HCT116 (cell line): Measurements from ENCODE around the gene ST7. TPM values are rescaled to one million over a fixed set of nuclear protein-coding genes. Genes with fewer than 3 reads are reported as not detected.

ENCODE experiments used
- ATAC-seq: fragments of 200-7000 bp; cut with Tn5 transposase; 2 replicates; pipeline ENCODE4 v1.9.1; 2020; ENCODE audit warnings: mild to moderate bottlenecking, moderate library complexity
- BruUV-seq: library from RNA; stranded (reverse); fragments of 400-500 nt; replicated peaks from 2 replicates; lab custom pipeline; 2021; lab: Mats Ljungman, UMichigan
- CTCF ChIA-PET: fragments of 300-600 bp; sonication (Branson Sonifier 250); formaldehyde crosslinking; loops from one replicate; lab custom pipeline; 2021; ENCODE audit warnings: antibody characterized with exemption; lab: Charles Lee
- POLR2A ChIA-PET: fragments of 300-600, 350-600 bp; sonication (Branson Sonifier 250); formaldehyde crosslinking; loops from one replicate; lab custom pipeline; 2021; ENCODE audit warnings: antibody characterized with exemption; lab: Charles Lee
- RAD21 ChIA-PET, 2 experiments: fragments of 300-600 bp; sonication (Branson Sonifier 250); formaldehyde crosslinking; loops; one replicate each; lab custom pipeline; 2023; ENCODE audit warnings: low total read pairs in 2 of 2; ENCODE audit not compliant: uncharacterized antibody in 2 of 2, unreplicated experiment in 2 of 2, low non-redundant PET in 1 of 2; lab: Charles Lee
- DNase-seq: peaks from one replicate; pipeline ENCODE4 v3.0.0-alpha.2; 2010; ENCODE audit warnings: low read depth, low spot score
- H2AFZ ChIP-seq: fragments of 200-600 bp; shearing (Covaris generic), sonication (generic); 2 replicates; pipeline ENCODE4 v1.6.1; 2017; ENCODE audit warnings: low read depth, mixed run types, mixed read lengths, antibody characterized with exemption, low read length; ENCODE audit not compliant: poor library complexity, severe bottlenecking
- H3K27ac ChIP-seq: 2 replicates; pipeline ENCODE4 v1.5.1; 2012; ENCODE audit warnings: low read depth, low read length
- H3K27me3 ChIP-seq: fragments of 200-600 bp; sonication (generic); 2 replicates; pipeline ENCODE4 v1.6.1; 2016; ENCODE audit warnings: mixed run types, low read length, mixed read lengths; ENCODE audit not compliant: insufficient read depth
- H3K36me3 ChIP-seq, 2 experiments: fragments of 200-500 bp in 1 of 2; fragments of 200-600 bp in 1 of 2; sonication (Bioruptor generic) in 1 of 2; sonication (generic) in 1 of 2; 2 replicates each; pipeline versions ENCODE4 v1.5.1 to v1.6.1; 2014 to 2016; ENCODE audit warnings: low read length in 2 of 2, inconsistent platforms in 1 of 2, mixed read lengths in 1 of 2, mixed run types in 1 of 2; ENCODE audit not compliant: insufficient read depth in 2 of 2, control insufficient read depth in 1 of 2
- H3K4me1 ChIP-seq, 2 experiments: fragments of 200-600 bp in 1 of 2; sonication (generic) in 1 of 2; 2 replicates each; pipeline versions ENCODE4 v1.5.1 to v1.6.1; 2012 to 2017; ENCODE audit warnings: low read length in 2 of 2, inconsistent platforms in 1 of 2, mild to moderate bottlenecking in 1 of 2, mixed read lengths in 1 of 2, mixed run types in 1 of 2, moderate library complexity in 1 of 2; ENCODE audit not compliant: insufficient read depth in 2 of 2, control insufficient read depth in 1 of 2
- H3K4me2 ChIP-seq: fragments of 200-600 bp; sonication (generic); 2 replicates; pipeline ENCODE4 v1.6.1; 2017; ENCODE audit warnings: mixed run types, low read length, mixed read lengths
- H3K4me3 ChIP-seq, 2 experiments: fragments of 200-600 bp in 1 of 2; sonication (generic) in 1 of 2; replicated peaks in 1 of 2; 2 replicates each; pipeline ENCODE4 v1.5.1; 2011 to 2016; ENCODE audit warnings: low read length in 2 of 2, control low read depth in 1 of 2, low read depth in 1 of 2, mild to moderate bottlenecking in 1 of 2, mixed read lengths in 1 of 2, mixed run types in 1 of 2
- H3K79me2 ChIP-seq: fragments of 200-600 bp; sonication (generic); 2 replicates; pipeline ENCODE4 v1.6.1; 2017; ENCODE audit warnings: mild to moderate bottlenecking, mixed run types, low read length, moderate library complexity, mixed read lengths; ENCODE audit not compliant: insufficient read depth
- H3K9ac ChIP-seq: fragments of 200-600 bp; sonication (generic); 2 replicates; pipeline ENCODE4 v1.6.1; 2016; ENCODE audit warnings: low read length, mixed read lengths
- H3K9me2 ChIP-seq: fragments of 200-600 bp; sonication (generic), shearing (Covaris generic); 2 replicates; pipeline ENCODE4 v1.6.1; 2017; ENCODE audit warnings: mixed run types, mild to moderate bottlenecking, moderate library complexity; ENCODE audit not compliant: insufficient read depth
- H3K9me3 ChIP-seq, 2 experiments: fragments of 200-500 bp in 1 of 2; fragments of 200-600 bp in 1 of 2; sonication (Bioruptor generic) in 1 of 2; sonication (generic) in 1 of 2; 2 replicates each; pipeline ENCODE4 v1.6.1; 2014 to 2017; ENCODE audit warnings: low read length in 2 of 2, mixed read lengths in 2 of 2, inconsistent platforms in 1 of 2, low read depth in 1 of 2, mild to moderate bottlenecking in 1 of 2, mixed run types in 1 of 2, moderate library complexity in 1 of 2; ENCODE audit not compliant: control insufficient read depth in 1 of 2, insufficient read depth in 1 of 2
- H4K20me1 ChIP-seq: fragments of 200-600 bp; sonication (generic), shearing (Covaris generic); 2 replicates; pipeline ENCODE4 v1.6.1; 2017; ENCODE audit warnings: mixed run types, mild to moderate bottlenecking, moderate library complexity; ENCODE audit not compliant: insufficient read depth
- ATF3 ChIP-seq: IDR thresholded peaks from 2 replicates; pipeline ENCODE4 v1.6.1; 2012
- CBX3 ChIP-seq: IDR thresholded peaks from 2 replicates; pipeline ENCODE4 v1.6.1; 2012; ENCODE audit warnings: low read depth
- CEBPB ChIP-seq: IDR thresholded peaks from 2 replicates; pipeline ENCODE4 v1.6.1; 2012; ENCODE audit warnings: low read depth
- CTCF ChIP-seq, 3 experiments: fragments of 200-600 bp in 1 of 3; sonication (generic) in 1 of 3; IDR thresholded peaks in 2 of 3; conservative IDR thresholded peaks in 1 of 3; 2 replicates each; pipeline ENCODE4 v1.5.1; 2012 to 2017; ENCODE audit warnings: low read depth in 2 of 3, low read length in 2 of 3, antibody characterized with exemption in 1 of 3, borderline replicate concordance in 1 of 3, control low read depth in 1 of 3, mild to moderate bottlenecking in 1 of 3, mixed read lengths in 1 of 3, mixed run types in 1 of 3, moderate library complexity in 1 of 3; ENCODE audit not compliant: insufficient read depth in 1 of 3
- EGR1 ChIP-seq: IDR thresholded peaks from 2 replicates; pipeline ENCODE4 v1.6.1; 2012; ENCODE audit warnings: low read depth
- ELF1 ChIP-seq: IDR thresholded peaks from 2 replicates; pipeline ENCODE4 v1.6.1; 2012; ENCODE audit warnings: low read depth, borderline replicate concordance
- EZH2 ChIP-seq: fragments of 200-600 bp; sonication (generic); IDR thresholded peaks from 2 replicates; pipeline ENCODE4 v1.6.1; 2017; ENCODE audit warnings: antibody characterized with exemption, mixed run types
- POLR2AphosphoS5 ChIP-seq: IDR thresholded peaks from 2 replicates; pipeline ENCODE4 v1.6.1; 2011; ENCODE audit warnings: mild to moderate bottlenecking, low read depth, low read length, moderate library complexity
- REST ChIP-seq: IDR thresholded peaks from 2 replicates; pipeline ENCODE4 v1.6.1; 2012; ENCODE audit warnings: low read depth
- SIN3A ChIP-seq: IDR thresholded peaks from 2 replicates; pipeline ENCODE4 v1.6.1; 2012; ENCODE audit warnings: low read depth
- SP1 ChIP-seq: IDR thresholded peaks from 2 replicates; pipeline ENCODE4 v1.6.1; 2012; ENCODE audit warnings: low read depth
- SRF ChIP-seq: IDR thresholded peaks from 2 replicates; pipeline ENCODE4 v1.6.1; 2012; ENCODE audit warnings: low read depth
- TCF7L2 ChIP-seq: IDR thresholded peaks from 2 replicates; pipeline ENCODE4 v1.7.0; 2011; ENCODE audit warnings: borderline replicate concordance, inconsistent platforms; ENCODE audit not compliant: insufficient read depth, insufficient read length; ENCODE audit errors: extremely low read depth
- YY1 ChIP-seq: IDR thresholded peaks from 2 replicates; pipeline ENCODE4 v1.6.1; 2011; ENCODE audit warnings: low read length, low read depth, moderate library complexity, mild to moderate bottlenecking; ENCODE audit not compliant: insufficient replicate concordance; ENCODE audit errors: extremely low read depth
- ZBTB33 ChIP-seq: IDR thresholded peaks from 2 replicates; pipeline ENCODE4 v1.6.1; 2011; ENCODE audit warnings: mild to moderate bottlenecking, low read length, moderate library complexity; ENCODE audit not compliant: insufficient replicate concordance; ENCODE audit errors: extremely low read depth
- ZFX ChIP-seq: fragments of 450-650 bp; IDR thresholded peaks from 2 replicates; pipeline ENCODE4 v1.6.1; 2017
- intact Hi-C: fragments of 100-400 bp; cut with micrococcal nuclease; formaldehyde crosslinking; loops from 2 replicates; pipeline ENCODE4 v1.10.0; 2022
- total RNA-seq: library from RNA; stranded (reverse); gene quantifications from one replicate; pipeline ENCODE4 v1.2.1, GENCODE V29; 2021; ENCODE audit not compliant: unreplicated experiment

ST7 gene
- total RNA-seq, 1 experiment from 2014 or later = 12.6 TPM

GRCh38 chr7:117250801-117251200, 297.5 kb downstream of the ST7 start:
- ChIA-PET CTCF (interaction anchor here (1.7 kb wide), 1 partner anchor 38 kb away, joined by 4 read pairs; no protein-coding TSS in a partner anchor), RAD21 (no interaction called here), POLR2A (no interaction called here)
- no peaks in the 10 kb centered on the region for H3K9me3 ChIP-seq
- no peak overlapping the region for H3K4me3 ChIP-seq
- no peaks in the 10 kb centered on the region for H3K79me2 ChIP-seq
- BruUV-seq = no TSS peak
- DNase-seq (no peak), ATAC-seq (no peak)
- no peak overlapping the region for H3K9ac ChIP-seq
- H3K27ac ChIP-seq = no peak overlapping the region
- TF ChIP-seq TCF7L2 = no peak
- no peak for TF ChIP-seq ZBTB33
- no peak for TF ChIP-seq CBX3
- TF ChIP-seq SIN3A = no peak
- no peak for TF ChIP-seq EGR1
- no peak for TF ChIP-seq REST
- TF ChIP-seq ZFX = no peak
- no peak for TF ChIP-seq ATF3
- TF ChIP-seq CEBPB = no peak
- TF ChIP-seq SRF = no peak
- no peak for TF ChIP-seq POLR2AphosphoS5
- TF ChIP-seq YY1 = no peak
- TF ChIP-seq ELF1 = no peak
- TF ChIP-seq SP1 = no peak
- TF ChIP-seq EZH2 = no peak
- no peak for TF ChIP-seq CTCF (IDR thresholded peaks at IDR 0.05 in 2 of 3, conservative IDR thresholded peaks at IDR 0.05 in 1 of 3; ENCODE audit: borderline replicate concordance in 1 of 3, insufficient read depth in 1 of 3, low read depth in 2 of 3, low read length in 2 of 3)
- no peaks in the 10 kb centered on the region for H3K4me1 ChIP-seq
- intact Hi-C loops = no loop called here
- no peaks in the 10 kb centered on the region for H3K9me2 ChIP-seq
- no peaks in the 10 kb centered on the region for H3K36me3 ChIP-seq
- no peak overlapping the region for H2AFZ ChIP-seq
- no peaks in the 10 kb centered on the region for H4K20me1 ChIP-seq
- no peak overlapping the region for H3K4me2 ChIP-seq
- 0 out of 2 replicates have a peak, but pooled peaks cover 3% of the 10 kb centered on the region for H3K27me3 ChIP-seq
